K562 (cell line): ENCODE data around the gene ROM1. TPM values are rescaled to one million over a fixed set of nuclear protein-coding genes. Genes with fewer than 3 reads are reported as not detected.

Experiments
- ATF2 ChIP-seq: sonication (generic); formaldehyde crosslinking; IDR thresholded peaks from 2 replicates; pipeline ENCODE4 v1.8.1; 2022; ENCODE audit warnings: missing genetic modification reagents
- ELF1 ChIP-seq: fragments of 200-800 bp; sonication (Bioruptor generic); IDR thresholded peaks from 2 replicates; pipeline ENCODE4 v1.6.1; 2016; ENCODE audit warnings: missing genetic modification characterization, missing compliant biosample characterization
- FOXJ3 ChIP-seq: sonication (generic); formaldehyde crosslinking; IDR thresholded peaks from 2 replicates; pipeline ENCODE4 v1.4.0; 2020; ENCODE audit warnings: mild to moderate bottlenecking, missing genetic modification reagents
- HDAC1 ChIP-seq, 2 experiments: fragments of 450-650 bp; IDR thresholded peaks; 2 replicates each; pipeline ENCODE4 v1.6.1; 2016 to 2017; ENCODE audit warnings: inconsistent platforms in 1 of 2, mild to moderate bottlenecking in 1 of 2, moderate library complexity in 1 of 2
- HNRNPUL1 ChIP-seq: fragments of 200-400 bp; formaldehyde crosslinking; IDR thresholded peaks from 2 replicates; pipeline ENCODE4 v1.6.1; 2017; ENCODE audit warnings: low read length
- JUND ChIP-seq, 2 experiments: IDR thresholded peaks; 2 replicates in 1 of 2; 3 replicates in 1 of 2; pipeline ENCODE4 v1.6.1; 2011; ENCODE audit warnings: borderline replicate concordance in 2 of 2, low read depth in 2 of 2, low read length in 2 of 2, improper control_type of control experiment in 1 of 2, missing biosample characterization in 1 of 2, missing genetic modification characterization in 1 of 2, missing genetic modification reagents in 1 of 2
- KAT7 ChIP-seq: sonication (generic); formaldehyde crosslinking; IDR thresholded peaks from 2 replicates; pipeline ENCODE4 v1.8.0; 2022; ENCODE audit warnings: missing genetic modification reagents, mild to moderate bottlenecking, borderline replicate concordance
- MTF1 ChIP-seq: fragments of 250-450 bp; sonication (Bioruptor Pico); IDR thresholded peaks from 2 replicates; pipeline ENCODE4 v1.9.0; 2021; ENCODE audit warnings: moderate library complexity, mild to moderate bottlenecking, inconsistent platforms, borderline replicate concordance
- POLR2A ChIP-seq: fragments of 450-650 bp; conservative IDR thresholded peaks from 2 replicates; pipeline ENCODE4 v1.6.1; 2016
- PPARD ChIP-seq: fragments of 250-450 bp; sonication (Bioruptor Pico); IDR thresholded peaks from 2 replicates; pipeline ENCODE4 v1.8.0; 2022; ENCODE audit warnings: inconsistent platforms, mild to moderate bottlenecking, moderate library complexity
- PRMT5 ChIP-seq: sonication (generic); formaldehyde crosslinking; IDR thresholded peaks from 2 replicates; pipeline ENCODE4 v1.5.0; 2020; ENCODE audit warnings: missing genetic modification reagents
- SETDB1 ChIP-seq: IDR thresholded peaks from one replicate; pipeline ENCODE4 v1.6.1; 2012; ENCODE audit warnings: low read length, control low read depth, inconsistent platforms
- SNRNP70 ChIP-seq: fragments of 200-400 bp; formaldehyde crosslinking; optimal IDR thresholded peaks from 2 replicates; pipeline ENCODE3; 2017; ENCODE audit warnings: low read depth, low read length
- STAT5B ChIP-seq: fragments of 250-450 bp; sonication (Bioruptor Pico); IDR thresholded peaks from 2 replicates; pipeline ENCODE4 v1.8.0; 2021; ENCODE audit warnings: mild to moderate bottlenecking, inconsistent platforms
- TCFL5 ChIP-seq: fragments of 250-450 bp; sonication (Bioruptor Pico); conservative IDR thresholded peaks from 2 replicates; pipeline ENCODE4 v1.6.1; 2021; ENCODE audit warnings: mild to moderate bottlenecking, moderate library complexity, matching md5 sums
- ZEB2 ChIP-seq: fragments of 450-650 bp; IDR thresholded peaks from 2 replicates; pipeline ENCODE4 v1.6.1; 2016
- ZNF124 ChIP-seq: sonication (generic); formaldehyde crosslinking; IDR thresholded peaks from 2 replicates; pipeline ENCODE4 v1.8.1; 2022; ENCODE audit warnings: missing genetic modification reagents
- ZNF133 ChIP-seq: fragments of 250-450 bp; sonication (Bioruptor Pico); IDR thresholded peaks from 2 replicates; pipeline ENCODE4 v1.4.0; 2020; ENCODE audit warnings: mild to moderate bottlenecking
- ZNF311 ChIP-seq: fragments of 250-450 bp; sonication (Bioruptor Pico); IDR thresholded peaks from 2 replicates; pipeline ENCODE4 v1.4.0; 2020; ENCODE audit warnings: mild to moderate bottlenecking, moderate library complexity
- polyA plus RNA-seq, 8 experiments: library from polyadenylated mRNA; depleted of rRNA in 4 of 8; stranded (reverse) in 5 of 8; unstranded in 3 of 8; fragments of >200 nt; fragmentation: Nextera tagmentation in 2 of 8; fragmentation: Illumina TruSeq in 1 of 8; extraction: Ambion mirVana in 2 of 8; extraction: Trizol in 1 of 8; gene quantifications; 2 replicates each; pipeline versions ENCODE4 v1.2.1 to v1.2.3, GENCODE V29; 2011 to 2014; ENCODE audit warnings: inconsistent platforms in 1 of 8, missing spikeins in 1 of 8
- total RNA-seq, 7 experiments: library from RNA; depleted of rRNA in 6 of 7; stranded (reverse); fragments of >200 nt in 6 of 7; fragmentation: Illumina TruSeq in 2 of 7; extraction: Trizol in 2 of 7; gene quantifications; 2 replicates each; pipeline versions ENCODE4 v1.2.1 to v1.2.3, GENCODE V29; 2011 to 2021; ENCODE audit warnings: low replicate concordance in 1 of 7
- TF ChIP-seq, protein P1 (sequence below), 2 experiments: fragments of 450-650 bp; formaldehyde crosslinking in 1 of 2; IDR thresholded peaks; 2 replicates each; pipeline versions ENCODE4 v1.4.0 to v1.6.1; 2014 to 2020; ENCODE audit warnings: mild to moderate bottlenecking in 2 of 2, borderline replicate concordance in 1 of 2, low read depth in 1 of 2

Gene ROM1
- total and polyA plus RNA-seq, 9 of the 15 experiments (the other 6 are each of a cell fraction or from before 2014, with no cell fraction given), result 0.75 to 4.0 (median 2.6) TPM

GRCh38 chr11:62645946-62646824, 33.1 kb downstream of the ROM1 start, which contains the start of gene GANAB (continued):
- TF ChIP-seq MTF1, result no peak
- TF ChIP-seq ZNF133 (CRISPR knock-in tag), result no peak
- no peak for TF ChIP-seq JUND (IDR thresholded peaks at IDR 0.05; ENCODE audit: borderline replicate concordance, low read depth, low read length)
- peak; percentile 14; the same call in 1 of the 3 replicates for TF ChIP-seq JUND (tag; IDR thresholded peaks at IDR 0.05; ENCODE audit: borderline replicate concordance, low read depth, low read length)
- TF ChIP-seq HNRNPUL1, result no peak
- no peak for TF ChIP-seq PPARD
- no peak for TF ChIP-seq ZNF311 (CRISPR knock-in tag)
- no peak for TF ChIP-seq ZEB2
- TF ChIP-seq FOXJ3 (CRISPR knock-in tag), result no peak
- TF ChIP-seq KAT7 (CRISPR knock-in tag), result no peak; the same call in 1 of the 2 replicates
- no peak; the same call in 1 of the 2 replicates for TF ChIP-seq PRMT5
- TF ChIP-seq TCFL5 (CRISPR knock-in tag), result no peak
- no peak for TF ChIP-seq ZNF124
- TF ChIP-seq, protein P1, sequence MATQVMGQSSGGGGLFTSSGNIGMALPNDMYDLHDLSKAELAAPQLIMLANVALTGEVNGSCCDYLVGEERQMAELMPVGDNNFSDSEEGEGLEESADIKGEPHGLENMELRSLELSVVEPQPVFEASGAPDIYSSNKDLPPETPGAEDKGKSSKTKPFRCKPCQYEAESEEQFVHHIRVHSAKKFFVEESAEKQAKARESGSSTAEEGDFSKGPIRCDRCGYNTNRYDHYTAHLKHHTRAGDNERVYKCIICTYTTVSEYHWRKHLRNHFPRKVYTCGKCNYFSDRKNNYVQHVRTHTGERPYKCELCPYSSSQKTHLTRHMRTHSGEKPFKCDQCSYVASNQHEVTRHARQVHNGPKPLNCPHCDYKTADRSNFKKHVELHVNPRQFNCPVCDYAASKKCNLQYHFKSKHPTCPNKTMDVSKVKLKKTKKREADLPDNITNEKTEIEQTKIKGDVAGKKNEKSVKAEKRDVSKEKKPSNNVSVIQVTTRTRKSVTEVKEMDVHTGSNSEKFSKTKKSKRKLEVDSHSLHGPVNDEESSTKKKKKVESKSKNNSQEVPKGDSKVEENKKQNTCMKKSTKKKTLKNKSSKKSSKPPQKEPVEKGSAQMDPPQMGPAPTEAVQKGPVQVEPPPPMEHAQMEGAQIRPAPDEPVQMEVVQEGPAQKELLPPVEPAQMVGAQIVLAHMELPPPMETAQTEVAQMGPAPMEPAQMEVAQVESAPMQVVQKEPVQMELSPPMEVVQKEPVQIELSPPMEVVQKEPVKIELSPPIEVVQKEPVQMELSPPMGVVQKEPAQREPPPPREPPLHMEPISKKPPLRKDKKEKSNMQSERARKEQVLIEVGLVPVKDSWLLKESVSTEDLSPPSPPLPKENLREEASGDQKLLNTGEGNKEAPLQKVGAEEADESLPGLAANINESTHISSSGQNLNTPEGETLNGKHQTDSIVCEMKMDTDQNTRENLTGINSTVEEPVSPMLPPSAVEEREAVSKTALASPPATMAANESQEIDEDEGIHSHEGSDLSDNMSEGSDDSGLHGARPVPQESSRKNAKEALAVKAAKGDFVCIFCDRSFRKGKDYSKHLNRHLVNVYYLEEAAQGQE (IDR thresholded peaks at IDR 0.05; ENCODE audit: borderline replicate concordance), result no peak
- TF ChIP-seq, protein P1 (CRISPR knock-in tag; IDR thresholded peaks at IDR 0.05; ENCODE audit: low read depth), result peak; percentile 70; the same call in 1 of the 2 replicates
- TF ChIP-seq STAT5B (CRISPR knock-in tag), result no peak
- no peak for TF ChIP-seq ATF2 (CRISPR knock-in tag)
- no peak for TF ChIP-seq SNRNP70
- peak in 1 of 2 experiments; percentile 70; a peak in 2 of 4 replicates for TF ChIP-seq HDAC1 (IDR thresholded peaks at IDR 0.05)
- no peak for TF ChIP-seq ELF1 (tag)
- TF ChIP-seq SETDB1, result peak; percentile 72
- peak; percentile 94 for TF ChIP-seq POLR2A
